ENCODE data around the gene CDR2L.
"Not testable (repeated sequence)": the region's sequence is repeated elsewhere in the genome, so short reads cannot be mapped to it uniquely, and the experiment has no call there.

The CDR2L gene

GRCh38 chr17:75044716-75045115 lies 57.3 kb downstream of the CDR2L start:
- DNase-seq = no peak

- not testable (repeated sequence) for DNase-seq
Measured at GRCh38 chr17:75045946-75046406, 58.5 kb downstream of the CDR2L start.

GRCh38 chr17:75046407-75047289 lies 59.2 kb downstream of the CDR2L start, which contains the start of the genes ATP5PD and KCTD2:
Gene ATP5PD (minus strand): TSS chr17:75046969. CDS start chr17:75042650, 4,319 bp downstream.
Gene KCTD2 (plus strand): TSS chr17:75047225. CDS start chr17:75047251, 26 bp downstream.
- DNase-seq = peak; percentile 96

GRCh38 chr17:75047398-75048098 lies 60.1 kb downstream of the CDR2L start:
- DNase-seq = peak; percentile 55

- no peak for DNase-seq
Measured at GRCh38 chr17:75048249-75048878, 60.9 kb downstream of the CDR2L start.

- no peak for DNase-seq
Measured at GRCh38 chr17:75049057-75049456, 61.6 kb downstream of the CDR2L start.

GRCh38 chr17:75049706-75050105 lies 62.3 kb downstream of the CDR2L start:
- no peak for DNase-seq

GRCh38 chr17:75051941-75052340 lies 64.5 kb downstream of the CDR2L start:
- DNase-seq = no peak

All from right kidney (tissue), 1 donor.